Smooth muscle cell (in vitro differentiated cells): Measurements from ENCODE around the gene GNL2. TPM values are rescaled to one million over a fixed set of nuclear protein-coding genes. Genes with fewer than 3 reads are reported as not detected.

Source experiments
- DNase-seq: peaks from one replicate; lab custom pipeline; 2025; ENCODE audit not compliant: unreplicated experiment; lab: John Stamatoyannopoulos, UW
- H2AFZ ChIP-seq: fragments of 200-600 bp; sonication (generic); 2 replicates; pipeline ENCODE4 v1.6.0; 2016; ENCODE audit warnings: antibody characterized with exemption, low read depth, mild to moderate bottlenecking
- H3F3A ChIP-seq: fragments of 200-600 bp; sonication (generic); 2 replicates; pipeline ENCODE4 v1.6.0; 2017; ENCODE audit warnings: antibody characterized with exemption, low read depth
- H3K27ac ChIP-seq: fragments of 200-600 bp; sonication (generic); 2 replicates; pipeline ENCODE4 v1.5.1; 2016; ENCODE audit warnings: low read depth, mild to moderate bottlenecking
- H3K27me3 ChIP-seq: fragments of 200-600 bp; sonication (generic); 2 replicates; pipeline ENCODE4 v1.6.1; 2016; ENCODE audit warnings: low read depth, mild to moderate bottlenecking
- H3K36me3 ChIP-seq: fragments of 200-600 bp; sonication (generic); 2 replicates; pipeline ENCODE4 v1.5.1; 2016; ENCODE audit warnings: low read depth
- H3K4me1 ChIP-seq: fragments of 200-600 bp; sonication (generic); 2 replicates; pipeline ENCODE4 v1.5.1; 2016; ENCODE audit warnings: low read depth
- H3K4me2 ChIP-seq: fragments of 200-600 bp; sonication (generic); 2 replicates; pipeline ENCODE4 v1.6.0; 2016; ENCODE audit warnings: mild to moderate bottlenecking
- H3K4me3 ChIP-seq: fragments of 200-600 bp; sonication (generic); 2 replicates; pipeline ENCODE4 v1.5.1; 2016; ENCODE audit warnings: mild to moderate bottlenecking
- H3K79me2 ChIP-seq: fragments of 200-600 bp; sonication (generic); 2 replicates; pipeline ENCODE4 v1.6.0; 2016; ENCODE audit warnings: low read depth, mild to moderate bottlenecking
- H3K9ac ChIP-seq: fragments of 200-600 bp; sonication (generic); 2 replicates; pipeline ENCODE4 v1.6.0; 2016; ENCODE audit warnings: low read depth
- H3K9me3 ChIP-seq: fragments of 200-600 bp; sonication (generic); replicated peaks from 2 replicates; pipeline ENCODE4 v1.5.1; 2016; ENCODE audit warnings: low read depth
- H4K20me1 ChIP-seq: fragments of 200-600 bp; sonication (generic); 2 replicates; pipeline ENCODE4 v1.6.0; 2016; ENCODE audit warnings: low read depth
- WGBS: methylation state at CpG from one replicate; pipeline ENCODE4 v1.1.7; 2016; ENCODE audit warnings: low lambda C conversion rate; 5-methylcytosine and 5-hydroxymethylcytosine counted together
- polyA plus RNA-seq: library from polyadenylated mRNA; unstranded; fragments of >200 nt; fragmentation: Nextera tagmentation; extraction: Ambion mirVana; gene quantifications from 2 replicates; pipeline ENCODE4 v1.2.1, GENCODE V29; 2016
- total RNA-seq: library from RNA; depleted of rRNA; stranded (reverse); fragments of >200 nt; gene quantifications from 2 replicates; pipeline ENCODE4 v1.2.3, GENCODE V29; 2014
- TF ChIP-seq, protein P1 (sequence below): fragments of 200-600 bp; sonication (generic); IDR thresholded peaks from 2 replicates; pipeline ENCODE4 v1.5.1; 2017; ENCODE audit warnings: borderline replicate concordance, mild to moderate bottlenecking, antibody characterized with exemption; ENCODE audit not compliant: insufficient read depth, poor library complexity, severe bottlenecking

The GNL2 gene
- total and polyA plus RNA-seq, 2 experiments from 2014 or later, result 57.4 to 61.2 TPM

DNA sequence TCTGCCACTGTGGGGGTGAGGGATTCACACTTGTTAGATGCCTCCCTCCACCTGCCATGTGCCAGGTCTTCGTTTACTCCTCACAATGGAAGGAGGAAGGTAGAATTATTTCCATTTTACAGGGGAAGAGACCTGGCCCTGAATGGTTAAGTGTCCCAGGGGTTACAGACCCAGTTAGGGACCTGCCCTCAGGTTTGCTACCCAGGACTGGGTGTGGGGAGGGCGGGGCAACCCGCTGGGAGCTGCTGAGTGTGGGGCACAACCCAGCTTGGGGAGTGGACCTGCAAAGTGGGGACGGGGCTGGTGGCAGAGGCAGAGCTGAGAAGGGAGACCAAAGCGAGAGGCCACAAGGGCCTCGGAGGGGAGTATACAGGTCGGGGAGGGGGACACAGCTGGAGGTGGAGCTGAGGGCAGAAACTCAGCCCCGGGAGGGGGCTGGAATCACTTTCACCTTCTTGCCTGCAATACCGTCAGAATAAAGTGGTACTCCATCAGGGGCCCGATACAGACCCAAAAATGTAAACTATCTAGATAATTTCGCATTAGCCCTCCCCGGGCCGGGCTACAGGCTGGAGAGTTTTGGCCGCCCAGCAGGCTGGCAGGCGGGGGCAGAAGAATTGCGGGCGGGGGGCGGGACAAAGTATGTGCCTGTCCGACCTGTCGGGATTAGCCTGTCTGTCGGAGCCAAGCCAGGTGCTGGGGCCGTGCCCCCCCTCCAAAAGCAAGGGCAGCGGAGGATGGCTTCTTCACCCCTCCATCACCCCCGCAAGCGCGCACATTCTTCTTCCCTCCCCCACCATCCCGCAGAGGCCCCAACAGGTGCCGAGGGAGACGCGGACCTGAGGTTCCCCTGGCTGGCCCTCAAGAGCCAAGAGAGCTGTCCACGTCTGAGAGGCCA lies 37.6 kb upstream of the GNL2 start:
- 13% methylated on average over 30 of the region's 31 CpGs for WGBS

DNA sequence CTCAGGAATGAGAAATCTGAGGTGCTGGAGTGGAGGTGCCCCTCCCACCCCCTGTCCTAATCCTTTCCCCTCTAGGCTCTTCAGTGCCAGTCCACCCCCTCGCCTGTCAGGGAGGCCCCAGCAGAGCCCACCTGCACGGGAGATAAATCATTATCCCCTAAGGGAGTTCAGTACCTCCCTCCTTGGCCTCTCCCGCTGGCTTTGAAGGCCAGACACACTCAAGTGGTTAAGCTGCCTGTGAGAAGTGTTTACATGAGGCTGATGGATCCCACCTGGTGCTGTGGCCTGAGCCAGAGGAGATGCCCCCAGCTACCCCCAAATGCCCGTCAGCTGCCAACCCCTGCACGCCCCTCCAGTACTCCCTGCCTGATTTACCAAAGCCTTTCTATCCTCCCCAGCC lies 35.3 kb upstream of the GNL2 start:
- no peak for DNase-seq
- H3K9me3 ChIP-seq, result no peaks in the 10 kb centered on the region
- no peaks in the 10 kb centered on the region for H3K36me3 ChIP-seq
- no peak overlapping the region for H3K9ac ChIP-seq
- H3K27ac ChIP-seq, result no peak overlapping the region
- no peak overlapping the region for H3K4me3 ChIP-seq
- H4K20me1 ChIP-seq, result no peaks in the 10 kb centered on the region
- H2AFZ ChIP-seq, result no peak overlapping the region
- H3F3A ChIP-seq, result no peaks in the 10 kb centered on the region
- no peak overlapping the region for H3K4me2 ChIP-seq
- TF ChIP-seq, protein P1, sequence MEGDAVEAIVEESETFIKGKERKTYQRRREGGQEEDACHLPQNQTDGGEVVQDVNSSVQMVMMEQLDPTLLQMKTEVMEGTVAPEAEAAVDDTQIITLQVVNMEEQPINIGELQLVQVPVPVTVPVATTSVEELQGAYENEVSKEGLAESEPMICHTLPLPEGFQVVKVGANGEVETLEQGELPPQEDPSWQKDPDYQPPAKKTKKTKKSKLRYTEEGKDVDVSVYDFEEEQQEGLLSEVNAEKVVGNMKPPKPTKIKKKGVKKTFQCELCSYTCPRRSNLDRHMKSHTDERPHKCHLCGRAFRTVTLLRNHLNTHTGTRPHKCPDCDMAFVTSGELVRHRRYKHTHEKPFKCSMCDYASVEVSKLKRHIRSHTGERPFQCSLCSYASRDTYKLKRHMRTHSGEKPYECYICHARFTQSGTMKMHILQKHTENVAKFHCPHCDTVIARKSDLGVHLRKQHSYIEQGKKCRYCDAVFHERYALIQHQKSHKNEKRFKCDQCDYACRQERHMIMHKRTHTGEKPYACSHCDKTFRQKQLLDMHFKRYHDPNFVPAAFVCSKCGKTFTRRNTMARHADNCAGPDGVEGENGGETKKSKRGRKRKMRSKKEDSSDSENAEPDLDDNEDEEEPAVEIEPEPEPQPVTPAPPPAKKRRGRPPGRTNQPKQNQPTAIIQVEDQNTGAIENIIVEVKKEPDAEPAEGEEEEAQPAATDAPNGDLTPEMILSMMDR, result no peak
- peaks cover 100% of the 10 kb centered on the region for H3K27me3 ChIP-seq
- peaks cover 18% of the 10 kb centered on the region for H3K4me1 ChIP-seq
- 71% methylated on average over 5 of the region's 5 CpGs for WGBS
- H3K79me2 ChIP-seq, result no peaks in the 10 kb centered on the region

More for the DNA sequence above, 37.6 kb upstream of the GNL2 start:
- Histone ChIP-seq H3K79me2 (no peaks in the 10 kb centered on the region), H3K4me1 (peaks cover 18% of the 10 kb centered on the region), H3K36me3 (no peaks in the 10 kb centered on the region), H3K27me3 (peaks cover 100% of the 10 kb centered on the region), H3K9me3 (no peaks in the 10 kb centered on the region), H4K20me1 (no peaks in the 10 kb centered on the region), H3F3A (no peaks in the 10 kb centered on the region), H3K4me2 (no peak overlapping the region), H3K9ac (no peak overlapping the region), H3K4me3 (no peak overlapping the region), H2AFZ (no peak overlapping the region), H3K27ac (no peak overlapping the region)
- TF ChIP-seq, protein P1, result no peak
- DNase-seq, result no peak

DNA sequence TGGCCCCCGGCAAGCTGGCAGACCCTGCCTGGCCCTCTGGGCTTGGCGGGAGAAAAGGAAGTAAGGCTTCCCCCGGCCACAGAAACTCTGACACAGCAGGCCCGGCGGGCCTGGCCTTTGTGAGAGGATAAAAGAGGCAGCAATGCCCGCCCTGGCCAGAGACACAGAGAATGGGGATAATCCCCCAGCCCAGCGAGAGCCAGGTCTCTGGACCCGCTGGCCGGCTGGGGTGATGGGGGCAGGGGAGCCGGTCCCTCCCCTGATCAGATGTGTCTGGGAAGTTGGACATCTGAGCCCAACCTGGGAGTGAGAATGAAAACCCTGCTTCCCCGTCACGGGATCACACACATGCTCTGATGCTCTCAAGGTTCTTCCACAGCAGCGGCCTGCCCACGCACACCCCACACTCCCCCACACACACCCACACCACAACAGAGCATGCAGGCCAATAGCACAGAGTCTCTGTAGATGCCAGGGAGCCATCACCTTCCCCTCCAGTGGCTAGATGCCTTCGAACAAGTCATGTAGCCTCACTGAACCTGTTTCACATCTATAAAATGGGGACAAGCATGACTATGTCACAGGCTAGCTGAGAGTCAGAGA lies 34.8 kb upstream of the GNL2 start:
- TF ChIP-seq, protein P1, result no peak
- Histone ChIP-seq H3K27ac (no peak overlapping the region), H3K4me1 (peaks cover 18% of the 10 kb centered on the region), H2AFZ (no peak overlapping the region), H4K20me1 (no peaks in the 10 kb centered on the region), H3K79me2 (no peaks in the 10 kb centered on the region), H3K27me3 (peaks cover 98% of the 10 kb centered on the region), H3F3A (no peaks in the 10 kb centered on the region), H3K4me3 (no peak overlapping the region), H3K9me3 (no peaks in the 10 kb centered on the region), H3K9ac (no peak overlapping the region), H3K36me3 (no peaks in the 10 kb centered on the region), H3K4me2 (no peak overlapping the region)
- 59% methylated on average over 15 of the region's 15 CpGs for WGBS
- DNase-seq, result no peak
